ENCODE data around the gene VSTM2L.

DNA sequence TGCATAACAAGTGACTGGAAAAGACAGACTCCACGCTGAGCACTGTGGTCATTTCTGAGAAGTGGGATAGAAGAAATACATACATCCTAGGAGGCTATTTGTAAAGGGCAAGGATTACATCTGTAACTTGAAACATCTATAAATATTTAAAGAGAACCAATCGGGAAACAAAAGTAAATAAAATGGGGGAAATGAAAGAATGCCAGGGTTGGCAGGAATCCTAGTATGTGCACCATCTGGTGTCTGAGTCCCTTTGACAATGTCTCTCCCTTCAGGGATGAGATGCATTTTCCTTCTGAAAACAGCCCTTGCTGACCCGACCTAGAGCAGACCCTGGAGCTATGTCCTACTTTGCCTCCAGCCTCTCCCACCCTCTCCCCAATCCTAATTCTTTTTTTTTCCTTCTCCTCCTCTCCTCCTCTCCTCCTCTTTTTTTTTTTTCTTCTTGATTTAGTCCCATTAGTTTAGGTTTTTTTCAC lies 53.2 kb downstream of the VSTM2L start:
- no peak for TF ChIP-seq ISL1 (CRISPR knock-in tag; IDR thresholded peaks at IDR 0.05)
- TF ChIP-seq ARNTL (CRISPR knock-in tag; IDR thresholded peaks at IDR 0.05; ENCODE audit: borderline replicate concordance, low read depth): no peak
- no peak for TF ChIP-seq TOX (CRISPR knock-in tag; IDR thresholded peaks at IDR 0.05; ENCODE audit: borderline replicate concordance)
- TF ChIP-seq SNAI2 (CRISPR knock-in tag; IDR thresholded peaks at IDR 0.05): no peak
- TF ChIP-seq TCF4 (CRISPR knock-in tag; IDR thresholded peaks at IDR 0.05; ENCODE audit: borderline replicate concordance): no peak
